Kidney glomerular epithelial cell (primary cell): ENCODE results near the gene MYOCD.
A peak's percentile ranks its signal among the peaks of the same experiment; 100 is the strongest.

Source experiments
- DNase-seq: peaks from one replicate; lab custom pipeline; 2025; lab: John Stamatoyannopoulos, UW

The MYOCD gene

GRCh38 chr17:12641084-12641483, 24.6 kb upstream of the MYOCD start:
- DNase-seq: no peak

GRCh38 chr17:12642034-12642433, 23.7 kb upstream of the MYOCD start:
- no peak for DNase-seq

- DNase-seq: no peak
Observed at GRCh38 chr17:12643822-12644221, 21.9 kb upstream of the MYOCD start.

GRCh38 chr17:12644623-12645022, 21.1 kb upstream of the MYOCD start:
- DNase-seq: no peak

GRCh38 chr17:12646761-12647422, 18.8 kb upstream of the MYOCD start:
- DNase-seq: no peak

GRCh38 chr17:12648498-12648897, 17.2 kb upstream of the MYOCD start:
- no peak for DNase-seq

GRCh38 chr17:12655936-12656335, 9.8 kb upstream of the MYOCD start:
- DNase-seq: no peak

- DNase-seq: no peak
Observed at GRCh38 chr17:12656354-12656753, 9.3 kb upstream of the MYOCD start.

- peak; percentile 68 for DNase-seq
Observed at GRCh38 chr17:12659500-12659899, 6.2 kb upstream of the MYOCD start.

- DNase-seq: no peak
Observed at GRCh38 chr17:12664252-12664651, 1.4 kb upstream of the MYOCD start.

- DNase-seq: no peak
Observed at GRCh38 chr17:12664894-12665262, 812 bp upstream of the MYOCD start.

GRCh38 chr17:12666718-12667117, 1.0 kb downstream of the MYOCD start:
- DNase-seq: no peak

GRCh38 chr17:12667299-12667958, 1.7 kb downstream of the MYOCD start:
- peak; percentile 11 for DNase-seq

GRCh38 chr17:12671906-12672305, 6.2 kb downstream of the MYOCD start:
- DNase-seq: no peak

GRCh38 chr17:12672947-12673346, 7.3 kb downstream of the MYOCD start:
- DNase-seq: no peak

- no peak for DNase-seq
Observed at GRCh38 chr17:12673788-12674187, 8.1 kb downstream of the MYOCD start.

GRCh38 chr17:12680407-12680897, 14.8 kb downstream of the MYOCD start:
- DNase-seq: no peak

GRCh38 chr17:12680993-12681392, 15.3 kb downstream of the MYOCD start:
- DNase-seq: no peak

GRCh38 chr17:12683299-12683698, 17.6 kb downstream of the MYOCD start:
- no peak for DNase-seq

- no peak for DNase-seq
Observed at GRCh38 chr17:12686486-12686885, 20.8 kb downstream of the MYOCD start.

- no peak for DNase-seq
Observed at GRCh38 chr17:12688382-12688781, 22.7 kb downstream of the MYOCD start.

- no peak for DNase-seq
Observed at GRCh38 chr17:12691173-12691572, 25.5 kb downstream of the MYOCD start.

GRCh38 chr17:12693640-12694039, 27.9 kb downstream of the MYOCD start:
- no peak for DNase-seq

- no peak for DNase-seq
Observed at GRCh38 chr17:12706070-12706469, 40.4 kb downstream of the MYOCD start.
